WTC11 (cell line): ENCODE results near the gene PAWR. TPM values are rescaled to one million over a fixed set of nuclear protein-coding genes. Genes with fewer than 3 reads are reported as not detected.
"Not testable (repeated sequence)": the region's sequence is repeated elsewhere in the genome, so short reads cannot be mapped to it uniquely, and the experiment has no call there.

Source experiments
- ATAC-seq: fragments of 200-7000 bp; cut with Tn5 transposase; 2 replicates; pipeline ENCODE4 v1.10.0; 2021; ENCODE audit warnings: mild to moderate bottlenecking, moderate library complexity
- CTCF ChIA-PET: fragments of 300-600 bp; sonication (Branson Sonifier 250); formaldehyde crosslinking; loops from one replicate; lab custom pipeline; 2021; ENCODE audit warnings: antibody characterized with exemption; lab: Charles Lee
- POLR2A ChIA-PET: fragments of 350-600 bp; sonication (Branson Sonifier 250); formaldehyde crosslinking; loops from one replicate; lab custom pipeline; 2021; ENCODE audit warnings: antibody characterized with exemption; lab: Charles Lee
- DNase-seq: peaks from one replicate; pipeline ENCODE4 v3.0.0; 2021; ENCODE audit warnings: low spot score
- H3K27ac Mint-ChIP-seq: 2 replicates; pipeline ENCODE4 v1.8.0; 2021; ENCODE audit warnings: mixed read lengths
- H3K27me3 Mint-ChIP-seq: 2 replicates; pipeline ENCODE4 v1.8.0; 2021; ENCODE audit warnings: low read depth, mild to moderate bottlenecking, moderate library complexity, mixed read lengths
- H3K36me3 Mint-ChIP-seq: 2 replicates; pipeline ENCODE4 v1.8.0; 2021; ENCODE audit warnings: mixed read lengths
- H3K4me1 Mint-ChIP-seq: 2 replicates; pipeline ENCODE4 v1.8.0; 2022; ENCODE audit warnings: mixed read lengths
- H3K4me3 Mint-ChIP-seq: 2 replicates; pipeline ENCODE4 v1.8.0; 2021; ENCODE audit warnings: mild to moderate bottlenecking, moderate library complexity, mixed read lengths
- H3K9me3 Mint-ChIP-seq: 2 replicates; pipeline ENCODE4 v1.8.0; 2021; ENCODE audit warnings: mixed read lengths
- ATF3 ChIP-seq: sonication (generic); formaldehyde crosslinking; conservative IDR thresholded peaks from 2 replicates; pipeline ENCODE4 v1.8.1; 2022; ENCODE audit warnings: mild to moderate bottlenecking, missing genetic modification reagents
- CDX4 ChIP-seq: fragments of 250-450 bp; sonication (Bioruptor Pico); IDR thresholded peaks from 2 replicates; pipeline ENCODE4 v1.9.0; 2021; ENCODE audit warnings: moderate library complexity, mild to moderate bottlenecking, inconsistent platforms, borderline replicate concordance
- CREM ChIP-seq: sonication (generic); formaldehyde crosslinking; IDR thresholded peaks from 2 replicates; pipeline ENCODE4 v1.8.1; 2022; ENCODE audit warnings: mild to moderate bottlenecking, missing genetic modification reagents, moderate library complexity
- ETV6 ChIP-seq: sonication (generic); formaldehyde crosslinking; IDR thresholded peaks from 2 replicates; pipeline ENCODE4 v1.8.1; 2022; ENCODE audit warnings: mild to moderate bottlenecking, missing genetic modification reagents
- FOXK1 ChIP-seq: sonication (generic); formaldehyde crosslinking; IDR thresholded peaks from 2 replicates; pipeline ENCODE4 v1.8.0; 2022; ENCODE audit warnings: mild to moderate bottlenecking, moderate library complexity, missing genetic modification reagents
- FOXP1 ChIP-seq: sonication (generic); formaldehyde crosslinking; IDR thresholded peaks from 2 replicates; pipeline ENCODE4 v1.8.0; 2022; ENCODE audit warnings: missing genetic modification reagents, mild to moderate bottlenecking, moderate library complexity, borderline replicate concordance
- JUN ChIP-seq: sonication (generic); formaldehyde crosslinking; IDR thresholded peaks from 2 replicates; pipeline ENCODE4 v1.8.0; 2023; ENCODE audit warnings: mild to moderate bottlenecking, missing genetic modification reagents
- MYBL2 ChIP-seq: sonication (generic); formaldehyde crosslinking; IDR thresholded peaks from 2 replicates; pipeline ENCODE4 v1.8.1; 2023; ENCODE audit warnings: mild to moderate bottlenecking, moderate library complexity, missing genetic modification reagents
- NR1H2 ChIP-seq: sonication (generic); formaldehyde crosslinking; IDR thresholded peaks from 2 replicates; pipeline ENCODE4 v1.9.0; 2021; ENCODE audit warnings: mild to moderate bottlenecking, moderate library complexity, missing genetic modification reagents
- NR2C2 ChIP-seq: sonication (generic); formaldehyde crosslinking; IDR thresholded peaks from 2 replicates; pipeline ENCODE4 v1.8.0; 2022; ENCODE audit warnings: mild to moderate bottlenecking, missing genetic modification reagents
- STAT6 ChIP-seq: sonication (generic); formaldehyde crosslinking; conservative IDR thresholded peaks from 2 replicates; pipeline ENCODE4 v1.8.1; 2023; ENCODE audit warnings: mild to moderate bottlenecking, low read depth, missing genetic modification reagents, moderate library complexity
- TEAD1 ChIP-seq: sonication (generic); formaldehyde crosslinking; IDR thresholded peaks from 2 replicates; pipeline ENCODE4 v1.8.0; 2022; ENCODE audit warnings: mild to moderate bottlenecking, missing genetic modification reagents
- USF2 ChIP-seq: sonication (generic); formaldehyde crosslinking; IDR thresholded peaks from 2 replicates; pipeline ENCODE4 v1.8.1; 2023; ENCODE audit warnings: mild to moderate bottlenecking, missing genetic modification reagents, moderate library complexity
- ZBTB21 ChIP-seq: sonication (generic); formaldehyde crosslinking; IDR thresholded peaks from 2 replicates; pipeline ENCODE4 v1.8.1; 2023; ENCODE audit warnings: mild to moderate bottlenecking, missing genetic modification reagents, borderline replicate concordance
- ZNF121 ChIP-seq: sonication (generic); formaldehyde crosslinking; IDR thresholded peaks from 2 replicates; pipeline ENCODE4 v1.8.0; 2023; ENCODE audit warnings: missing genetic modification reagents
- ZNF263 ChIP-seq: sonication (generic); formaldehyde crosslinking; IDR thresholded peaks from 2 replicates; pipeline ENCODE4 v1.8.1; 2022; ENCODE audit warnings: low read depth, mild to moderate bottlenecking, moderate library complexity, missing genetic modification reagents
- ZNF317 ChIP-seq: sonication (generic); formaldehyde crosslinking; IDR thresholded peaks from 2 replicates; pipeline ENCODE4 v1.8.1; 2023; ENCODE audit warnings: low read depth, mild to moderate bottlenecking, moderate library complexity, missing genetic modification reagents, borderline replicate concordance
- ZNF423 ChIP-seq: fragments of 250-450 bp; sonication (Bioruptor Pico); IDR thresholded peaks from 2 replicates; pipeline ENCODE4 v2.1.2; 2022; ENCODE audit warnings: mild to moderate bottlenecking, moderate library complexity
- ZNF425 ChIP-seq: fragments of 250-450 bp; sonication (Bioruptor Pico); conservative IDR thresholded peaks from 2 replicates; pipeline ENCODE4 v1.9.0; 2021; ENCODE audit warnings: mild to moderate bottlenecking
- total RNA-seq: library from RNA; stranded (reverse); gene quantifications from 3 replicates; pipeline ENCODE4 v1.2.3, GENCODE V29; 2021

The PAWR gene
- total RNA-seq, 1 experiment from 2014 or later, result 397 TPM

GRCh38 chr12:79547044-79547734, 143.6 kb downstream of the PAWR start (continued):
- TF ChIP-seq ETV6 (CRISPR knock-in tag) (peak; percentile 73; the same call in 1 of the 2 replicates), TEAD1 (CRISPR knock-in tag) (peak; percentile 99), FOXP1 (CRISPR knock-in tag) (no peak), JUN (CRISPR knock-in tag) (peak; percentile 70; the same call in 1 of the 2 replicates), ZNF423 (CRISPR knock-in tag) (no peak)
- TF ChIP-seq, all 79 proteins: peak for 12

GRCh38 chr12:79546466-79547043, 144.2 kb downstream of the PAWR start:
- ChIA-PET POLR2A (interaction anchor here (0.7 to 3.5 kb wide), 7 partner anchors 16 to 388 kb away, joined by 3 to 27 read pairs (median 4); partner anchors contain the start of genes PAWR and PPP1R12A), CTCF (interaction anchor here (0.8 to 1.4 kb wide), 10 partner anchors 32 to 192 kb away, joined by 3 to 13 read pairs (median 4); partner anchors contain the start of gene PAWR)
- no peak for TF ChIP-seq CREM (CRISPR knock-in tag)
- TF ChIP-seq ZNF425, result peak; percentile 11; the same call in 1 of the 2 replicates
- TF ChIP-seq NR1H2 (CRISPR knock-in tag), result no peak
- TF ChIP-seq FOXK1, result no peak
- peaks cover 7% of the 10 kb centered on the region for H3K9me3 Mint-ChIP-seq
- ATAC-seq (no peak), DNase-seq (no peak)
- peaks cover 96% of the 10 kb centered on the region for H3K4me1 Mint-ChIP-seq
- H3K4me3 Mint-ChIP-seq, result peak overlapping the region; percentile 18; the same call in 1 of the 2 replicates
- peak overlapping the region; percentile 99 for H3K27ac Mint-ChIP-seq
- H3K27me3 Mint-ChIP-seq, result no peaks in the 10 kb centered on the region
- H3K36me3 Mint-ChIP-seq, result peaks cover 22% of the 10 kb centered on the region

GRCh38 chr12:79544439-79544838, 146.3 kb downstream of the PAWR start:
- H3K27me3 Mint-ChIP-seq, POLR2A ChIA-PET, ATAC-seq, CTCF ChIA-PET, H3K4me3 Mint-ChIP-seq, DNase-seq: not testable (repeated sequence)
- peak overlapping the region; percentile 96 for H3K27ac Mint-ChIP-seq
- H3K9me3 Mint-ChIP-seq, result peaks cover 24% of the 10 kb centered on the region
- peaks cover 36% of the 10 kb centered on the region for H3K36me3 Mint-ChIP-seq
- H3K4me1 Mint-ChIP-seq, result peaks cover 84% of the 10 kb centered on the region

- Mint-ChIP-seq H3K27ac (no peak overlapping the region), H3K4me1 (peaks cover 50% of the 10 kb centered on the region), H3K9me3 (peaks cover 35% of the 10 kb centered on the region), H3K36me3 (peaks cover 58% of the 10 kb centered on the region), H3K27me3 (no peaks in the 10 kb centered on the region; the same call in 1 of the 2 replicates), H3K4me3 (no peak overlapping the region)
- DNase-seq (no peak), ATAC-seq (no peak)
- TF ChIP-seq ZNF317 (CRISPR knock-in tag) (peak; percentile 70; the same call in 1 of the 2 replicates), USF2 (no peak)
- ChIA-PET POLR2A (no interaction called here), CTCF (no interaction called here)
Measured at GRCh38 chr12:79537675-79538074, 153.1 kb downstream of the PAWR start.

- H3K36me3 Mint-ChIP-seq, result peaks cover 40% of the 10 kb centered on the region
- POLR2A ChIA-PET, result no interaction called here
- DNase-seq (no peak), ATAC-seq (no peak)
- no peak overlapping the region for H3K4me3 Mint-ChIP-seq
- H3K27me3 Mint-ChIP-seq, result no peaks in the 10 kb centered on the region
- CTCF ChIA-PET, result no interaction called here
- H3K27ac Mint-ChIP-seq, result no peak overlapping the region
- H3K4me1 Mint-ChIP-seq, result peaks cover 39% of the 10 kb centered on the region
- H3K9me3 Mint-ChIP-seq, result peaks cover 22% of the 10 kb centered on the region
- TF ChIP-seq ZNF263 (CRISPR knock-in tag) (no peak), FOXP1 (CRISPR knock-in tag) (no peak), CDX4 (CRISPR knock-in tag) (no peak), MYBL2 (CRISPR knock-in tag) (no peak), ZBTB21 (CRISPR knock-in tag) (no peak), STAT6 (CRISPR knock-in tag) (no peak), ATF3 (CRISPR knock-in tag) (no peak), ZNF121 (CRISPR knock-in tag) (no peak), ZNF423 (CRISPR knock-in tag) (no peak), NR2C2 (no peak)
Measured at GRCh38 chr12:79535751-79536150, 155.0 kb downstream of the PAWR start.
